GM12865 (cell line): Measurements from ENCODE around the gene TASL.

Experiments used
- DNase-seq: peaks from one replicate; pipeline ENCODE4 v3.0.0; 2010; ENCODE audit warnings: low read depth
- H3K4me3 ChIP-seq: 2 replicates; pipeline ENCODE4 v1.5.1; 2011; ENCODE audit warnings: mild to moderate bottlenecking, low read depth, low read length, control low read depth
- CTCF ChIP-seq: IDR thresholded peaks from 2 replicates; pipeline ENCODE4 v1.5.1; 2011; ENCODE audit warnings: low read length, control low read depth, low read depth, inconsistent platforms; ENCODE audit not compliant: insufficient read depth; ENCODE audit errors: missing control alignments

Gene TASL

DNA sequence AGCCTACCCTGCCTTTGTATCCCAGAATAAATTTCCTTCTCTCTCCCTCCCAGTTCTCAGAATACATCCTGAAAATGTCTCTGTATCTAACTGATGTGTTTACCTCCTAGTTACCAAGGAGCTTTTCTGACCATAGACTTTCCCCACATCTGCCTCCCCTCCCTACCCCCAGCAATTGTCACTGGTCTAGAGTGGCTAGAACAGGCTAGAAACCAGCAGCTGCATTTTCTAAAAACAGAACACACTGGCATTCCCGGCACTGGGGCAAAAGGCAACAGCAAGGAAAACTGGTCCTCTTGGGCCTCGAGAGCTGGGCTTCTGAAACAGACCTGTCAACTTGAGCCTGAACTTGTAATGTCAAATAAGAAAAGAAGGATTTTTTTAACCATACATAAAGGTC lies 16.4 kb downstream of the TASL start:
- no peak for TF ChIP-seq CTCF
- DNase-seq = no peak
- H3K4me3 ChIP-seq = no peak overlapping the region

GRCh38 chrX:30538271-30538670 lies 39.3 kb downstream of the TASL start:
- DNase-seq = no peak
- H3K4me3 ChIP-seq = no peak overlapping the region
- no peak for TF ChIP-seq CTCF

- no peak for TF ChIP-seq CTCF
- no peak for DNase-seq
- H3K4me3 ChIP-seq = no peak overlapping the region
Observed at GRCh38 chrX:30533835-30534234, 43.7 kb downstream of the TASL start.

GRCh38 chrX:30533266-30533665 lies 44.3 kb downstream of the TASL start:
- TF ChIP-seq CTCF = no peak
- DNase-seq = no peak
- no peak overlapping the region for H3K4me3 ChIP-seq

DNA sequence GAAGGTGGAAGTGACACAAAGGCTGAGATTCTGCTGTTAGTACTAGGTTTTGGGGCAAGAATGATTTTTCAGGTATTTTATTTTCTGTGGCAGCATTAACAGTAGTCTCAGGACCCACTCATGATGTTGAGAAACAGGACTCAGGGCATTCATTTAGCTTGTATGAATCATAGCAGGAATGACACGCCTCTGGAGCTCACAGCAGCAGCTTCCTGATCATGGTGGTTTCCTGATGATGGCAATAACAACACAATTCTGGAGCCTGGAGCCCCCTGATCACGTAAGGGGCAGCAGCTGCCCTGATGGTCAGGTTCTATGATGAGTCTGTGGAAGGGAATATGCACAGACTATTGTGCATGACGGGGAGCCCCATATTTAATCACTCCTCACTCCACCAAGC lies 47.0 kb downstream of the TASL start:
- no peak overlapping the region for H3K4me3 ChIP-seq
- no peak for TF ChIP-seq CTCF
- DNase-seq = no peak

DNA sequence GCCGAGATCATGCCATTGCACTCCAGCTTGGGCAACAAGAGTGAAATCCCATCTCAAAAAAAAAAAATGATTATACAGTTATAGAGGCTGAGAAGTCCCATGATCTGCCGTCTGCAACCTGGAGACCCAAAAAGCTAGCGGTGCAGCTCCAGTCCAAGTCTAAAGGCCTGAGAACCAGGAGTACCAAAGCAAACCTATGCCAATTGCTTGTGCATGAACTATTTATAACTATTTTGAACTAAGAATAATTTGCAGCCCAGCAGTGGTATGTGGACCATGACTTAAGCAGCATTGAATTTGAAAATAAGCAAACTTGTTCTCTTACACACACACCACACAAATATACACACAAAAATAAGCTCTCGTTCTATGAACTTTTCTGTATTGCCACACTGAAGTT lies 51.8 kb downstream of the TASL start:
- DNase-seq = no peak
- H3K4me3 ChIP-seq = no peak overlapping the region
- no peak for TF ChIP-seq CTCF

- TF ChIP-seq CTCF = no peak
- no peak overlapping the region for H3K4me3 ChIP-seq
- DNase-seq = no peak
Observed at GRCh38 chrX:30521440-30522182, 56.0 kb downstream of the TASL start.
